Measurements from ENCODE around the gene OR5H1.
"Not testable (repeated sequence)": the region's sequence is repeated elsewhere in the genome, so short reads cannot be mapped to it uniquely, and the experiment has no call there.

OR5H1 gene

GRCh38 chr3:98110550-98110908, 20.0 kb upstream of the OR5H1 start:
- no peak overlapping the region for H3K4me3 ChIP-seq (replicated peaks; ENCODE audit: low read depth, low read length)
- TF ChIP-seq CTCF (IDR thresholded peaks at IDR 0.05; ENCODE audit: low read depth, low read length, missing control alignments) = no peak
- no peak for DNase-seq (ENCODE audit: extremely low read depth, low read depth)

- no peak for TF ChIP-seq CTCF (IDR thresholded peaks at IDR 0.05; ENCODE audit: low read depth, low read length, missing control alignments)
- no peak overlapping the region for H3K4me3 ChIP-seq (replicated peaks; ENCODE audit: low read depth, low read length)
- no peak for DNase-seq (ENCODE audit: extremely low read depth, low read depth)
Observed at GRCh38 chr3:98114264-98114663, 16.3 kb upstream of the OR5H1 start.

GRCh38 chr3:98115717-98116116, 14.8 kb upstream of the OR5H1 start:
- no peak overlapping the region for H3K4me3 ChIP-seq (replicated peaks; ENCODE audit: low read depth, low read length)
- no peak for TF ChIP-seq CTCF (IDR thresholded peaks at IDR 0.05; ENCODE audit: low read depth, low read length, missing control alignments)
- DNase-seq (ENCODE audit: extremely low read depth, low read depth) = no peak

- H3K4me3 ChIP-seq (replicated peaks; ENCODE audit: low read depth, low read length) = no peak overlapping the region
- no peak for TF ChIP-seq CTCF (IDR thresholded peaks at IDR 0.05; ENCODE audit: low read depth, low read length, missing control alignments)
- no peak for DNase-seq (ENCODE audit: extremely low read depth, low read depth)
Observed at GRCh38 chr3:98136631-98137030, 6.1 kb downstream of the OR5H1 start.

- DNase-seq (ENCODE audit: extremely low read depth, low read depth); H3K4me3 ChIP-seq (replicated peaks; ENCODE audit: low read depth, low read length): not testable (repeated sequence)
Observed at GRCh38 chr3:98137826-98138557, 7.5 kb downstream of the OR5H1 start.

GRCh38 chr3:98140531-98140930, 10.0 kb downstream of the OR5H1 start:
- no peak for TF ChIP-seq CTCF (IDR thresholded peaks at IDR 0.05; ENCODE audit: low read depth, low read length, missing control alignments)
- DNase-seq (ENCODE audit: extremely low read depth, low read depth) = no peak

GRCh38 chr3:98147179-98147578, 16.7 kb downstream of the OR5H1 start, which contains the start of gene OR5H14:
Gene OR5H14, plus strand, starts transcription at chr3:98147479. Its CDS starts 1,907 bp downstream, at chr3:98149386.
- no peak for DNase-seq (ENCODE audit: extremely low read depth, low read depth)
- no peak for TF ChIP-seq CTCF (IDR thresholded peaks at IDR 0.05; ENCODE audit: low read depth, low read length, missing control alignments)
- no peak within 1 kb of the TSS for H3K4me3 ChIP-seq (replicated peaks; ENCODE audit: low read depth, low read length)

More at GRCh38 chr3:98140531-98140930, 10.0 kb downstream of the OR5H1 start:
- H3K4me3 ChIP-seq (replicated peaks; ENCODE audit: low read depth, low read length) = no peak overlapping the region

Measured in HFF-Myc (cell line).